Kidney tubule cell (primary cell): ENCODE measurements around the gene TPSB2.
"Not testable (repeated sequence)": the region's sequence is repeated elsewhere in the genome, so short reads cannot be mapped to it uniquely, and the experiment has no call there.

Experiments
- DNase-seq: peaks from one replicate; pipeline ENCODE4 v3.0.0-alpha.2; 2018; ENCODE audit warnings: low spot score

Gene TPSB2

DNA sequence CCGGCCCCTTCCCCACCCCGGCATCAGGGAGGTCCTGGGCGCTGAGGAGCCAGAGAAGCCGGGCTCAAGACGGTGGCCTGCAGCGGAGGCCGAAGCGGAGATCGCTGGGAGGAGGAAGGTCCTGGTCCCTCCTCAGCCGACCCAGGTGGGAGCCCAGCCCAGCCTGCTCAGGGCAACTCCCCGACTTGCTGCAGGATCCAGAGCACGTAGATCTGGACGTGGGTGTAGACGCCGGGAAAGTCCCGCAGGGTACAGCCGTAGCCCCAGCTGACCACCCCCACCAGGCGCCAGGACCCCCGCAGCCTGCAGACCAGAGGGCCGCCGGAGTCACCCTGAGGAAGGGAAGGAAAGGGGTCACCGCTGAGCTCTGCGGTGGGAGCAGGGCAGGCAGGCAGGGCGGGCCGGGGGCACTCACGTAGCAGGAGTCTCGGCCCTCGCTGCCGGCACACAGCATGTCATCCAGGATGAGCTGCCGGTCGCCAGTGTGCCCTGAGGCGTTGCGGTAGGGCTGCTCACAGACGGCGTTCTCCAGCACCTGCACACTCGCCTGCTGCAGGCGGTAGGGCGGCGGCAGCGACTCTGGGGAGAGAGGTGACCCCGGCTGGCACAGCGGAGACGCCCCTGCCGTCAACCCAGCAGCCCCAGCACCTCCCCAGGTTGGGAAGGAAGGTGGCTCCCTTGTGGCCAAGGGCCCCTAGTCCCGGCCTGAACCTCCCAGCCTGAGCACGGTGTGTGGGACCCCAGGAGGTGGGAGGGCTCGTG lies 31.3 kb upstream of the TPSB2 start:
- peak; percentile 49 for DNase-seq

DNA sequence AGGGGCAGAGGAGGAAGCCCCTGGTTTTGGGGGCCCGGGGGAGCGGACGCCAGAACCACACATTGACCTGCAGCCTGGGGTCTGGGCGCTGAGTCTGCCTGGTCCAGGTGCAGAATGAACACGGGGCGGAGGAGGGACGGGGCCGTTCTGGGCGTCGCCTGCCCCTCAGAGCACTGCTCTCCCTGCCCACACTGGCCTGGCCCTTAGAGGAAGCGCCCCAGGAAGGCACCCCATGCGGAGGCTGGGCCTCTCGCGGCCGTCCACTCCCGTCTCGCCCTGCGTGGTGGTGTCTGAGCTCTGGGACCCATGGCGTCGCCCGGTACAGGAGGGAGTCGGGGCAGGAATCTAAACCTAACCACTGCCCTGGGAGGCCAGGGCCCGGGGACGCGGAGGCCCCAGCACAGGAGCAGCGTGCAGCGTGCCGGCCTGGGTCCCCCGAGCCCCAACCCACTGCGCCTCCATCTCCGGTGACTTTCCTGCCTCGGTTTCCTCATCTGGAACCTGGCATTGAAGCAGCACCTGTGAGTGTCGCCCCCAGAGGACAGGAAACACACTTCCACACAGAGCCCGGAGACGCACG lies 30.2 kb upstream of the TPSB2 start:
- DNase-seq = no peak

DNA sequence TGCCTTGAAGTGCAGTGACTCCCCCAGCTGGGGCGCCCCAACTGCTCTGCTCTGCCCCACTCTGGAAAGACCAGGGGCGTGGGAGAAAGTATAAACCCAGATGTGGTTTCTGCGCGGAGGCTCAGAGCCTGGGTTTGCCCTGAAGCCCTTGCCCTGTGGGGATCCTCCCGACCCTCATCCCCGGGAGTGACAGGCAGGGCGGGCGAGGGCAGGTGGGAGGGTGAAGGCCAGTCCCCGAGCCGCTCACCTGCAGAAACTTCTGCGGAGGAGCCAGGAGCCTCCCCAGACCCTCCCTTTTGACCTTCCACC lies 29.7 kb upstream of the TPSB2 start:
- no peak for DNase-seq

DNA sequence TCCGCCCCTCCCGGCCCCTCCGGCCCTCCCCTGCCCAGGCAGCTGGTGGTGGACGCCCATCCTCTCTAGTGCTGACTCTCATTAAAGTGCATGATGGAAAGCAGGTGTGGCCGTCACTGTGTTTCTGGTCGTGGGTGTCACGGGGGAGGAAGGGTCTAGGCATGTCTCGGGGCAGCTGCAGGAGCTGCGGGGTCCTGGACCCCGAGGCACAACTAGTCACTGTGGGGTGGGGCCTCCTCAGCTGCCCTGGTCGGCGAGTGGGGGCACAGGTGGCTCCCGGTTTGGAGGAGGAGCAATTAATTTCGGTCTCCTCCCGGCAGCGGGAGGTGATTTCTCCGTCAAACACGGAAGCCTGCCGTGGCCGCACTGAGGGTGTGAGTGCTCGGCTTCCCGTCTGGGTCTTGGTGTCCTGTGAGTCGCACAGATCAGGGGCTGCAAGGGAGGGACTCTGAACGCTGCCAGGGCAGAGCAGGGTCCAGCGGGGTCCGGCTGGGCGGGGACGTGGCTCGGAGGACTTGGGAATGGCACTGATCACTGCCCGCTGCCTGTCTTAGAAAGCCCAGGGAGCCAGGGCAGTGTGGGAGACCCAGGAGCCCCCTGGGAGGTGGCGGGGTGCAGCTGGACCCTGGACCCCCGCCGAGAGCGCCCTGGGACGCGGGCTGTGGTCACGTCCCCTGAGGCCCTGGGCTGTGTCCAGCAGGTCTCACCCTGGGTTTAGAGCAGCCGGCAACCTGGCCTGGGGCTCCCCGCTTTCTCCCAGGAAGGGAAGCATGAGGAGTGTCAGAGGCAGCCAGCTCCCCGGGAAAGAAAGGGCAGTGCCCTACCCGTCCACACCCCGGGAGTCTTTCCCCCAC lies 29.1 kb upstream of the TPSB2 start:
- peak; percentile 10 for DNase-seq

DNA sequence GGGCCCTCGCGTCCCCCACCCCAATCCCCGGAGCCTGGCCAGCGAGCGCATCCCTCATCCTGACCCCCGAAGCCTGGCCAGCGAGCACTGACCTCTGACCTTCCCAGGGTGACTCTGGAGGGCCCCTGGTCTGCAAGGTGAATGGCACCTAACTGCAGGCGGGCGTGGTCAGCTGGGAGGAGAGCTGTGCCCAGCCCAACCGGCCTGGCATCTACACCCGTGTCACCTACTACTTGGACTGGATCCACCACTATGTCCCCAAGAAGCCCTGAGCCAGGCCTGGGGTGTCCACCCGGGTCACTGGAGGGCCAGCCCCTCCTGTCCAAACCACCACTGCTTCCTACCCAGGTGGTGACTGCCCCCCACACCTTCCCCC lies 28.2 kb upstream of the TPSB2 start:
- no peak for DNase-seq

DNA sequence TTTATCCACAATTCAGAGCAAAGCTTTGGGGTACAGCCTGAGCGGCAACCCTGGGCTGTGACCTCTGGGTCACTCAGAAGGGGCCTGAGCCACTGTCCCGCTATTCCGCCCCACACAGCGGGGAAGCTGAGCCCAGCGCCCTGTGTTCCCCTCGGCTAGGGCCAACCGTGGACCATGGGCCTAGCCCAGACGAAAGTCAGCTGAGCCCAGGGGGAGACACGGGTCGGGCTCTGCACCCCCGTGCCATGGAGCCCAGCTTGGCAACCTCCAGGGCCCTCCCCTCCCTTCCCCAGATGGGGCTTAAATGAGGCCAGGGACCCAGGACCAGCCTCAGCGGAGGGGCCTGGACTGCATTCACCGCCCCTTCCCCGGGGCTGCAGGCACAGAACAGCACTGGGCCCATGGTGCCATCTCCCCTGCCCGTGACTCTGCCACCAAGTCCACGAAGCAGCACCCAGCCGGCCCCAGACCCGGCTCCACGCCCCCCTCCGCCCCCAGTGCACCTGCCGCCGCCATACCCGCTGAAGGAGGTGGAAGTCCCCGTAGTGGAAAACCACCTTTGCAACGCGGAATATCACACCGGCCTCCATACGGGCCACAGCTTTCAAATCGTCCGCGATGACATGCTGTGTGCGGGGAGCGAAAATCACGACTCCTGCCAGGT lies 27.7 kb upstream of the TPSB2 start:
- DNase-seq = no peak

DNA sequence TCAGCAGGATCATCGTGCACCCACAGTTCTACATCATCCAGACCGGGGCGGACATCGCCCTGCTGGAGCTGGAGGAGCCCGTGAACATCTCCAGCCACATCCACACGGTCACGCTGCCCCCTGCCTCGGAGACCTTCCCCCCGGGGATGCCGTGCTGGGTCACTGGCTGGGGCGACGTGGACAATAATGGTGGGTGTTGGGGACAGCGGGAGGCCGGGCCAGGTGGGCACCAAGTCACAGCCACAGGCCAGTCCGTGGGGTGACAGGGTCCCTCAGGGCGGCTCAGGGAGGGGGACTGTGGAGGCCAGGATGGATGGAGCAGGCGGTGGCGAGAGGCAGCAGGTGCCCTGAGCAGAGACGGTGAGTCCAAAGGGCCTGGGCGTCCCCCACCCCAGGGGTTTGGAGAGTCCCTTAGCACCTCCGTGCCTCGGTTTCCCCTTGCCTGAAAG lies 26.9 kb upstream of the TPSB2 start:
- DNase-seq = no peak

DNA sequence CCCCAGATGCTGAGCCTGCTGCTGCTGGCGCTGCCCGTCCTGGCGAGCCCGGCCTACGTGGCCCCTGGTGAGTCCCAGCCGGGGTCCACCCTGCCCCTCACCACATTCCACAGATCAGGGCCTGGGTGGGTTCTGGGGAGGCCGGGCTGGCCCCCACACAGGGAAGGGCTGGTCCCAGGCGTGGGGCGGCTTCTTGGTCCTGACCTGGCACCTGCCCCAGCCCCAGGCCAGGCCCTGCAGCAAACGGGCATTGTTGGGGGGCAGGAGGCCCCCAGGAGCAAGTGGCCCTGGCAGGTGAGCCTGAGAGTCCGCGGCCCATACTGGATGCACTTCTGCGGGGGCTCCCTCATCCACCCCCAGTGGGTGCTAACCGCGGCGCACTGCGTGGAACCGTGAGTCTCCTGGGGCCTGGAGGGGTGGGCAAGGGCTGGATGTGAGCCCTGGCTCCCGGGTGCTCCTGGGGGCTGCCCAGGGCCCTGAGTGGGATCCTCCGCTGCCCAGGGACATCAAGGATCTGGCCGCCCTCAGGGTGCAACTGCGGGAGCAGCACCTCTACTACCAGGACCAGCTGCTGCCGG lies 26.4 kb upstream of the TPSB2 start:
- DNase-seq = not testable (repeated sequence)

DNA sequence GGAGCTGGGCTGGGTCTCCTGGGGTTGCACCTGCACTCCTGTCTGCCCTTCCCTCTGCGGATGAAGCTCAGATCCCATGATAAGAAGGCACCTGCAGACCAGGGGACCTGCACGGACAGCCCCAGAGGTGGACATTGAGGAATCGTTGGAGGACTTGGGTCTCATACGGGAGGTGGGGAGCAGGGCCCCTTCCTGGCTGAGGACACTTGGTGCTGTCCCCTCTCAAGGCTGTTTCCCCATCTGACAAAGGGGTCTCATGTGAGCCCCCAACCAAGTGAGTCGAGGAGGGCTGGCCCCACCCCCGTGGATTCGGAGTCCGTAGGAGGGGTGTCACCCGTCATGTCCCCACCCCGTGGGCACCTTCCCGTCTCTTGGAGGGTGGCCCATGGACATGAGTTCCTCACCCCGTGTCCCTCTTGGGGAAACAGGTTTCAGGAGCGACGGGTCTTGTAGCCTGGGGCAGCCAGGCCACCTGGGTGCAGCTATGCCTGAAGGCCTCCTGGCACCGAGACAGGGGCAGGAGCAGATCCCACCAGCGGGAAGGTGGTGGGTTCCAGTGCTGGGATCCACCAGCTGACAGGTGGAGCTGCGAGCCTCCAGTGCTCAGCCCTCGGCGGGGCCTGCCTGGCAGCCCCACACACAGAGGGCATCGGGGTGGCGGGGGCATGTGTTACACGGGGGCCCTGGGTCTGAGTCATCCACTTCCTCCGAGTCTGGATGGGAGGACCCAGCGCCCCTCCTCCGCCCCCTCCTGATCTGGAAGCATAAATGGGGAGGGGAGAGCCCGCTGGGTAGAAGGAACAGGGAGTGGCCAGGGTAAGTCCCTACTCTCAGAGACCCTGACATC lies 25.5 kb upstream of the TPSB2 start, which contains the start of gene TPSD1:
Gene TPSD1, plus strand, starts transcription at position 794 of the 847 bp plus-strand sequence. CDS start 212 bp downstream, outside the sequence.
- not testable (repeated sequence) for DNase-seq

DNA sequence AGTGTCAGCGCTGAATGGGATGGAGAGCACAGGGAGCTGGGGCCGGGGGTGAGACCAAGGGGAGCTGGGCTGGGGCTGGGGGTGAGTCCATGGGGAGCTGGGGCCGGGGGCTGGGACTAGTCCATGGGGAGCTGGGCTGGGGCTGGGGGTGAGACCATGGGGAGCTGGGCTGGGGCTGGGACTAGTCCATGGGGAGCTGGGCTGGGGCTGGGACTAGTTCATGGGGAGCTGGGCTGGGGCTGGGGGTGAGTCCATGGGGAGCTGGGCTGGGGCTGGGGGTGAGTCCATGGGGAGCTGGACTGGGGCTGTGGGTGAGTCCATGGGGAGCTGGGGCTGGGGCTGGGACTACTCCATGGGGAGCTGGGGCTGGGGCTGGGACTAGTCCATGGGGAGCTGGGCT lies 24.8 kb upstream of the TPSB2 start:
- not testable (repeated sequence) for DNase-seq

DNA sequence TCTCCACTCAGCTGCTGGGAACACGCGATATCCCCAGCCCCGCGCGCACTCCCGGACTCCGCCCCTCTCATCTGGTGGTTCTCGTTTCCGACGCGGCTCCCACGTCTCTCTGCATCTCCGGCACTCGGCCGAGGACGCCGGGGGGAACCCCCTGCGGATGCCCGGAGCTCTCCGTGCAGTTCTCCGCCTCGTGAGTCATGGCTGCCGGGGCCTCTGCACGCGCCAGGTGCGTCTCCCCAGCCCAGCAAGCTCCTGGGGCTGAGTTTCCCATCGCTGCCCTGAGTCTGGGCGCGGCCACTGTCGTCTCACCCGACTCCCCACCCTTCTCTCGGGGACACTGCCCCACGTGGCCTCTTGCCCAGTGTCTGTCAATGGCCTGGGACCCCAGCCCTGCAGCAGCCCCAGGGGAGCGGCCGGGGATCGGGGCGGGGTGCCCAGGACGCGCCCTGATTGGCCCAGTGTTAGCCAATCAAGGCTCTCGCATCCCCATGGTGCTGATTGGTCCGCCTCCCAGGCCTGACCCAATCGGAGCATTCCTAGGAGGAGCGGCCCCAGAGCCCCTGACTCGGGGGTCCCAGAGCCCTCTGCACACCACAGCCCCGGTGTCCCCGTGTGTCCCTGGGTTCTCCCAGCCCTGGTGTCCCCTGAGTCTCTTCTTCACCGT lies 23.8 kb upstream of the TPSB2 start:
- not testable (repeated sequence) for DNase-seq

DNA sequence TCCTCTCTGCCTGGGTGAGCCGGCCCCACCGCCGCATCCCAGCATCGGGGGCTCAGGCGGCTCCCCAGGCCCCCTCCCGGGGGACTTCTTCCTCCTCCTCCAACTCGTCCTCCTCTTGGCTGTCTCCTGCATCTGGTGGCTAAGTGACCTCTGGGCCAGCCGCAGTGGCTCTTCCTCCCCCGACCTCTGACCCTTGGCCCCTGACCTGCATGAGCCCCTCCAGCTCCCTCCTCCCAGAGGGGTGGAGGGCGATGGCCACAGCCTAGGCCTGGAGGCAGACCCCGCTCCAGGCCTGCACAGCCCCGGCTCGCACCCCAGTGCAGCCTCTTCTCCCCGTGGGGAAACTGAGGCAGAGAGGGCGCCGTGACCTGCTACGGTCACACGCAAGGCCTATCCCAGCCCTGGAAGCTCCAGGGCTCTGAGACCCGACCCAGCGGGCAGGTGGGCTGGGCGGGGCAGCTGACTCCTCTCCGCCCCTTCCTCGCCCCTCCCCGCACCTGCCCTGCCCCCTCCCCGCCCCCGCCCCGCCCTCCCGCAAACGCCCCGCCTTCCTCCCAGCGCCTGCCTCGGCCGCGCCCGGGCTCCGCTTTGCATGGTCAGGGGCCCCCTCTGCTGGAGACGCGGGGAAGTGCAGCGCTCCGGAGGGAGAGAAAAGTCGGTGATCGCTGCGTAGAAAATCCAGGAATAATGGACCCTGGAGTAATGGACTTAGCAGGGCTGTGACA lies 19.2 kb upstream of the TPSB2 start:
- DNase-seq = not testable (repeated sequence)

DNA sequence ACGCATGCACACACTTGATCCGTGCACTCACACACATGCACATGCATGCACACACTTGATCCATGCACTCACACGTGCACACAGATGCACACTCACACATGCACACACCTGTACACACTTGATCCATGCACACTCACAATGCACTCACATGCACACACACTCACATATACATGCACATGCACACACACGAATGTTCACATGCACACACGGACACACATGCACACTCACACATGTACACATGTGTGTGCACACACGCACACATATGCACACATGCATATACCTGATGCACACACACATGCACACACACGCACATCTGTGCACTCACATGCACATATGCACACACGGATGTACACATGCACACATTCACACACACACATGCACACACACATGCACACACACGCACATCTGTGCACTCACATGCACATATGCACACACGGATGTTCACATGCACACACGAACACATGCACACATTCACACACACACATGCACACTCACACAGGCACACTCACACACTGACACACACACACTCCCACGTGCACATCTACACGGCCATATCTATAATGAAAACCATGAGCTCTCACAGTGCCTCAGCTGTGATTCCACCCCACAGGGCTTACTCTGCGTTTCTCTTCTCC lies 18.0 kb upstream of the TPSB2 start:
- not testable (repeated sequence) for DNase-seq

DNA sequence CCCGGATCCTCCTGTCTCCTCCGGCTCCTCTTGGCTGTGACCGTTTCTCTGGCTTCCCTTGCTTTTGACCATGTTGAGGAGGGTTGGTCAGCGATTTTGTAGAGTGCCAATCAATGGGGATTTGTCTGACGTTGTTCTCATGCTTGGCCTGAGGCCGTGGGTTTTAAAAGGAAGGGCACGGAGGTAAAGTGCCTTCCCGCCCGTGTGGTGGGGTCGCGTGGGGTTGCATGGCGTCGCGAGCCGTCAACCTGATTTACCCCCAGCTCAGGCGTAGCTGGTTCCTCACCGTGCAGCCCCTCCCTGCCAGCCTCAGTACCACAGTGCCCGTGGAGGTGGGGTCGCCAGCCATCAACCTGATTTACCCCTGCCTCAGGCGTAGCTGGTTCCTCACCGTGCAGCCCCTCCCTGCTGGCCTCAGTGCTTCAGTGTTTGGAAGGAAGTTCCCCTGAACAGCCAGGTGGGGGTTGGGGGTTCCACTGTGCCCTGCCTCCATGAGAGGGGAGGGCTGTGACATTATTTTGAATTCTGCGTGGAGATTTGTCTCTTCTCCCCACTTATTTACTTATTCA lies 15.6 kb upstream of the TPSB2 start:
- DNase-seq = no peak

DNA sequence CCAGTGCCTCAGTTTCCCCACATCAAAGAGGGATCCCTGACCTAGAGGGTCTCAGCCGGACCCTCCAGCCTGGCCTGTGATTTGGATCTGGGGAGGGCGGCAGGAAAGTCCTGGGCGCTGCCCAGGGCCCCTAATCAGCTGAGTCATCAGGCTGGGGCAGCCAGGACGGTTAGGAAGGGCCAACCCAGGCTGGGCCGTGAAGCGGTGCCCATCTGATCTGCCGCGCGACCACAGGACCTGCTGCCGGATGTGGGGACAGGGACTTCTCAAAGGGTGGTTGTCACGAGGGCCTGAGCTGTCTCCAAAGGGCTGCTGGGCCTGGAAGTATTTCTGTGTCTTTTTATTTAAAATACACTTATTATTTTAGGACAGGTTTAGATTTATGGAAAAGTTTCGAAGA lies 14.9 kb upstream of the TPSB2 start:
- no peak for DNase-seq

DNA sequence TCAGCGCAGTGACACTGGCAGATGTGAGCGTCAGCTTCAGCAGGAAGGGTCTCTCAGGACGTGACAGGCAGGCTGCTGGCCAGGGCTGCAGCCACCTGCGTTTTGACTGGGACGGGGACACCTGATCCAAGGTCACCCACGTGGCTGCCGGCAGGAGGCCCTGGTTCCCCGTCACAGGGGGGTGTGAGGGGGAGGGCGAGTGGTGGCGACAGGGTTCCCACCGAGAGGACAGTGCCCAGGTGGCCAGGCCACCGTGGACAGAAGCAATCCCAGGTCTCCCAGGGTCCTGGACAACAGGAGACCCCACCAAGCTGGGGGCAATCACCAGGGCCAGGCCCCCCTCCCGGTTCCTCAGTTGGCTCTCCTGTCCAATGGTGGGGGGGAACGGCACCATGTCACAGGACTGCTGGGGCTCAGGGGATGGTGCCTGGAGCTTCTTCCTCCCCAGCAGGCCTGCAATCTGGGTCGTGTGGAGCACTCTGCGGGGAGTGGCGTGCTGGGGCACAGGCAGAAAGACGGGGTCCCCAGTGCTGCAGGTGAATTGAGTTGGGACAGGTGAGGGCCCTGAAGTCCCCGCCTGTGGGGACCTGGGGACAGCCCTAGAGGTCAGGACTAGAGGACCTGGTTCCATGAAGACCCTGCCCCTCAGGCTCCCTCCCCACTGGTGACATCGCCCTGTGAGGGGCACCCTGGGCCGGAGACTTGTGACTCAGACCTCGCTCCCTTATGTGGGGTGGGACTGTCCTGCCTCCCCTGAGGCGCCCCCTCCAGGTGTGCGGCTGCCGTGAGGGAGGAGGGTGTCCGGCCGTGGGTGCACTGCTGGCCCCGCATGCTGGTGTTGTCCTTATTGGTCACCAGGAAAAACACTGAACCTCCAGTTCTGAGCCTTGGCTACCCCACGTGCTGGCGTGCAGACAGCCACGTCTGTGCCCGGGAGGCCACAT lies 14.2 kb upstream of the TPSB2 start:
- DNase-seq = not testable (repeated sequence)

DNA sequence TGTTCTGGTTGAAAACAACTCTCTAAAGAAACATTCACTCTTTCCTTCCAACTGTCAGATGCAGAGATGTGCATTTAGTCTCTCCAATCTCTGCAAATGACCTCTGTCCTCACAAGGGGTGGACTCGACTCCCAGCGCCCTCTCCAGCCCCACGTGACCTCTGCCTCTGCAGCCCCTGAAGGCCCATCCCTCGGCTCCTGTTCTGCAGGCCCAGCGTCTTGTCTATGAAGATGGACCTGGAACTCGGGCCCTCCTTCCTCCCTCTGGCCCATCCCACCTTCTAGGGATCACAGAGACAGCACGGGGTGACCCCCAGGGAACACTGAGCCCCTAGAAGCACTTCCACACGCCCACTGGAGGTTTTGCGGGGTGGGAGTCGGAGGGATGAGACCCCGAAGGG lies 13.4 kb upstream of the TPSB2 start:
- not testable (repeated sequence) for DNase-seq

DNA sequence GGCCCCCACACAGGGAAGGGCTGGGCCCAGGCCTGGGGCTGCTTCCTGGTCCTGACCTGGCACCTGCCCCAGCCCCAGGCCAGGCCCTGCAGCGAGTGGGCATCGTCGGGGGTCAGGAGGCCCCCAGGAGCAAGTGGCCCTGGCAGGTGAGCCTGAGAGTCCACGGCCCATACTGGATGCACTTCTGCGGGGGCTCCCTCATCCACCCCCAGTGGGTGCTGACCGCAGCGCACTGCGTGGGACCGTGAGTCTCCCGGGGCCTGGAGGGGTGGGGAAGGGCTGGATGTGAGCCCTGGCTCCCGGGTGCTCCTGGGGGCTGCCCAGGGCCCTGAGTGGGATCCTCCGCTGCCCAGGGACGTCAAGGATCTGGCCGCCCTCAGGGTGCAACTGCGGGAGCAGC lies 11.1 kb upstream of the TPSB2 start:
- DNase-seq = not testable (repeated sequence)
